ENCODE results near the gene C17orf100.

- TF ChIP-seq CTCF (IDR thresholded peaks at IDR 0.05; ENCODE audit: insufficient read depth, low read length, poor library complexity, severe bottlenecking) (no peak), EZH2phosphoT487 (conservative IDR thresholded peaks at IDR 0.05; ENCODE audit: low read length) (no peak)
Measured at GRCh38 chr17:6602141-6602540, 49.4 kb upstream of the C17orf100 start.
